DND-41 (cell line): ENCODE measurements around the gene PTPRH.

Experiments
- ATAC-seq: fragments of 200-7000 bp; cut with Tn5 transposase; 3 replicates; pipeline ENCODE4 v1.9.1; 2021; ENCODE audit warnings: low read depth; ENCODE audit not compliant: insufficient read depth
- DNase-seq: peaks from one replicate; pipeline ENCODE4 v3.0.0-alpha.2; 2020
- H2AFZ ChIP-seq: 2 replicates; pipeline ENCODE4 v1.6.0; 2012; ENCODE audit warnings: low read depth, low read length
- H3K27ac ChIP-seq: 2 replicates; pipeline ENCODE4 v1.5.1; 2012; ENCODE audit warnings: low read length, inconsistent platforms
- H3K27me3 ChIP-seq: fragments of 200-600 bp; sonication (generic); 2 replicates; pipeline ENCODE4 v1.6.0; 2012; ENCODE audit warnings: low read length, mild to moderate bottlenecking, inconsistent platforms; ENCODE audit not compliant: insufficient read depth, poor library complexity
- H3K36me3 ChIP-seq: 2 replicates; pipeline ENCODE4 v1.5.1; 2012; ENCODE audit warnings: low read length, inconsistent platforms; ENCODE audit not compliant: insufficient read depth
- H3K4me1 ChIP-seq: 2 replicates; pipeline ENCODE4 v1.5.1; 2012; ENCODE audit warnings: mild to moderate bottlenecking, low read length; ENCODE audit not compliant: insufficient read depth
- H3K4me2 ChIP-seq: 2 replicates; pipeline ENCODE4 v1.6.0; 2012; ENCODE audit warnings: mild to moderate bottlenecking, moderate library complexity, low read length, inconsistent platforms; ENCODE audit not compliant: insufficient read depth
- H3K4me3 ChIP-seq, 2 experiments: fragments of 200-600 bp in 1 of 2; shearing (Covaris generic) in 1 of 2; 2 replicates each; pipeline ENCODE4 v1.5.1; 2012 to 2016; ENCODE audit warnings: inconsistent platforms in 2 of 2, low read length in 2 of 2, mild to moderate bottlenecking in 2 of 2, low read depth in 1 of 2, moderate library complexity in 1 of 2
- H3K79me2 ChIP-seq: 2 replicates; pipeline ENCODE4 v1.6.0; 2012; ENCODE audit warnings: low read length, inconsistent platforms; ENCODE audit not compliant: insufficient read depth
- H3K9ac ChIP-seq: 2 replicates; pipeline ENCODE4 v1.6.0; 2012; ENCODE audit warnings: low read depth, mild to moderate bottlenecking, inconsistent platforms, low read length, moderate library complexity
- H3K9me3 ChIP-seq: 2 replicates; pipeline ENCODE4 v1.5.1; 2012; ENCODE audit warnings: low read length, moderate library complexity, mild to moderate bottlenecking, inconsistent platforms; ENCODE audit not compliant: insufficient read depth, severe bottlenecking
- H4K20me1 ChIP-seq: 2 replicates; pipeline ENCODE4 v1.6.0; 2012; ENCODE audit warnings: low read length; ENCODE audit not compliant: insufficient read depth
- EZH2 ChIP-seq: IDR thresholded peaks from 3 replicates; pipeline ENCODE4 v1.6.1; 2012; ENCODE audit warnings: borderline replicate concordance, low read depth, mild to moderate bottlenecking, moderate library complexity, low read length, inconsistent platforms; ENCODE audit not compliant: severe bottlenecking
- TF ChIP-seq, protein P1 (sequence below): IDR thresholded peaks from 2 replicates; pipeline ENCODE4 v1.5.1; 2012; ENCODE audit warnings: borderline replicate concordance, low read length, moderate library complexity, mild to moderate bottlenecking; ENCODE audit not compliant: poor library complexity, severe bottlenecking; ENCODE audit errors: extremely low read depth

Gene PTPRH

DNA sequence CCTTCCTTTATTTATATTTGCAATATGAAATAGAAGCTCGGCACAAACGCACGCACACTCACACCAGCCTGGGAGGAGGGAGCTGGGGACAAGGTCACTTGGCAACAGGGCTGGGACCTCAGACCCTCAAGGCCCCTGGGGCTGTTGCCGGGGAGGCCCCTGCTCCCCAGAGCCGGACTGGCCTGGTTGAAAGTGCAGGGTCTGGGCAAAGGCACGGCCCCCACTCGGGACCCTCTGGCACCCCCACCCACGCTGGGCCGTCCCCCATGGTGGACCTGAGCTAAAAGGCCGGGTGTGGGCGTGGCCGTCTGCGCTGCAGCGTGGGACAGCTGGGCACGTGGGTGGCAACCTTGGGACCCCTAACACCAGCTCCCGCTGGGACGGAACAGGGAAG lies 20.5 kb upstream of the PTPRH start:
- Histone ChIP-seq H3K27me3 (no peaks in the 10 kb centered on the region), H3K9me3 (no peaks in the 10 kb centered on the region), H3K9ac (no peak overlapping the region), H3K36me3 (peaks cover 87% of the 10 kb centered on the region), H3K4me2 (no peak overlapping the region), H3K27ac (no peak overlapping the region), H2AFZ (no peak overlapping the region), H3K79me2 (no peaks in the 10 kb centered on the region), H4K20me1 (peaks cover 67% of the 10 kb centered on the region), H3K4me1 (no peaks in the 10 kb centered on the region), H3K4me3 (no peak overlapping the region)
- no peak for TF ChIP-seq EZH2
- TF ChIP-seq, protein P1, sequence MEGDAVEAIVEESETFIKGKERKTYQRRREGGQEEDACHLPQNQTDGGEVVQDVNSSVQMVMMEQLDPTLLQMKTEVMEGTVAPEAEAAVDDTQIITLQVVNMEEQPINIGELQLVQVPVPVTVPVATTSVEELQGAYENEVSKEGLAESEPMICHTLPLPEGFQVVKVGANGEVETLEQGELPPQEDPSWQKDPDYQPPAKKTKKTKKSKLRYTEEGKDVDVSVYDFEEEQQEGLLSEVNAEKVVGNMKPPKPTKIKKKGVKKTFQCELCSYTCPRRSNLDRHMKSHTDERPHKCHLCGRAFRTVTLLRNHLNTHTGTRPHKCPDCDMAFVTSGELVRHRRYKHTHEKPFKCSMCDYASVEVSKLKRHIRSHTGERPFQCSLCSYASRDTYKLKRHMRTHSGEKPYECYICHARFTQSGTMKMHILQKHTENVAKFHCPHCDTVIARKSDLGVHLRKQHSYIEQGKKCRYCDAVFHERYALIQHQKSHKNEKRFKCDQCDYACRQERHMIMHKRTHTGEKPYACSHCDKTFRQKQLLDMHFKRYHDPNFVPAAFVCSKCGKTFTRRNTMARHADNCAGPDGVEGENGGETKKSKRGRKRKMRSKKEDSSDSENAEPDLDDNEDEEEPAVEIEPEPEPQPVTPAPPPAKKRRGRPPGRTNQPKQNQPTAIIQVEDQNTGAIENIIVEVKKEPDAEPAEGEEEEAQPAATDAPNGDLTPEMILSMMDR: no peak
- ATAC-seq (no peak), DNase-seq (no peak)

DNA sequence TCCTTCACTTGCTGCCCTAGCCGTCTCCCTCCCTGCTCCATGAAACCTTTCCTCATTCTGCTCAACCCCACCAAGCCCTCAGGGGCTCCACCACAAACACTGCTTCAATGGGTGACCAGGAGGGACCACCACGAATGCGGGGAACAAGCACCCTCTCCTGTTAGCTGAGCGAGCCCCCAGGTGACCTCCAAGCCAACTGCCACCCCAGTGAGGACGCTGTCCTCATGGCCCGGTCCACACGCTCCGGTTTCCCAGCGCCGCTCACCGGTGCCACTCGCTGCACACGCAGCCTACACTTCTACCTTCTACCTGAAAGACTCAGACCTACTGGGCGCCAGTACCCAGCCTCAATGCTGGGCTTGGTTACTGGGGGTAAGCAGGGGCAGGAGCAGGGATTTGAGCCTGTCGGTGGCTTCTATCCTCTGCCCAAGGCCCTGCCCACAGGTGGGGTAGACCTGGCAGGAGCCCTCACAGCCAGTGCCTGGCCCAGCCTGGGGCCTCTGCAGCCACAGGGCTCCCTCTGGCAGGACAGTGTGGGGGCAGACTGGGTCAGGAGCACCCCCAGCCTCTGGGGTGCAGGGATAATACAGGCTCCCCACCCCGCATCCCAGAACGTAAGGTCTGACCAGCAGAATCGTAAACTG lies 20.0 kb upstream of the PTPRH start:
- no peaks in the 10 kb centered on the region for H3K27me3 ChIP-seq
- H3K79me2 ChIP-seq: no peaks in the 10 kb centered on the region
- peaks cover 63% of the 10 kb centered on the region for H4K20me1 ChIP-seq
- H3K36me3 ChIP-seq: peaks cover 81% of the 10 kb centered on the region
- TF ChIP-seq, protein P1: no peak
- no peak for TF ChIP-seq EZH2
- H2AFZ ChIP-seq: no peak overlapping the region
- no peaks in the 10 kb centered on the region for H3K4me1 ChIP-seq
- ATAC-seq: no peak
- no peak overlapping the region for H3K27ac ChIP-seq
- no peak overlapping the region for H3K9ac ChIP-seq
- no peaks in the 10 kb centered on the region for H3K9me3 ChIP-seq
- no peak for DNase-seq
- no peak overlapping the region for H3K4me2 ChIP-seq
- H3K4me3 ChIP-seq: no peak overlapping the region

DNA sequence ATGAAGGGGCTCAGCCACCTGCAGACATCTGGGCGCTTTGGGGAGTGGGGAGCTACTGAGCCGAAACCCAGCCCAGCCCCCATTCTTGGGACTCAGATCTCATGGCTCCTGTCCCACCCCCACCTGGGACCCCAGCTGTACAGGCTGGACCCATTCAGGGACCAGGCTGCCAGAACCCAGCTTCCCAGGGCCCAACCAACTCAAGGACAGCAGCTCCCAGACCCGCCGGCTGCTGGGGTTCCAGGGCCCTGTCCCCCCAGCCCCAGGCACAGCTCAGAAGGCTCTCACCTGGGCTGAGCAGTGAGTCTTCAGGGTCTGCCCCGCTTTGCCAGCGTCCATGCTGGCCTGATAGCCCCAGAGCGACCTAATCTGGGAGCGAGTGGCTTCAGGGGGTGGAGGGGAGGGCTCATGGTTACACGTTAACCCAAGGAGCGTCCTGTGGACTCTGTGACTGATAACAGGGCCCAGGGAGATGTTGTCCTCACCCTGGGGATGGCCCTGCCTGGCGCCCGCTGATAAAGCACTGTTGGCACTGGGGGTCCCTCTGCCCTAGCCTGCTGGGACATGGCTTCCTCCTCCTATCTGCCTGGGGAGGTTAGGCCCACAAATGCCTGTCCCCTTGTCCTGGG lies 19.2 kb upstream of the PTPRH start, which contains the start of gene TMEM86B:
Gene TMEM86B (minus strand): TSS at position 361 of the 629 bp plus-strand sequence. CDS start 22 bp downstream, at position 339.
- TF ChIP-seq EZH2: no peak
- TF ChIP-seq, protein P1: no peak
- no peak within 1 kb of the TSS for H3K9ac ChIP-seq
- no peaks in the 10 kb centered on the region for H3K27me3 ChIP-seq
- no peak within 1 kb of the TSS for H2AFZ ChIP-seq
- no peaks in the 10 kb centered on the region for H3K79me2 ChIP-seq
- no peak within 1 kb of the TSS for H3K27ac ChIP-seq
- H3K36me3 ChIP-seq: peaks cover 80% of the 10 kb centered on the region
- H3K4me3 ChIP-seq: no peak within 1 kb of the TSS
- peaks cover 69% of the 10 kb centered on the region for H4K20me1 ChIP-seq
- no peak within 1 kb of the TSS for H3K4me2 ChIP-seq
- H3K9me3 ChIP-seq: no peaks in the 10 kb centered on the region
- DNase-seq (no peak), ATAC-seq (no peak)
- no peaks in the 10 kb centered on the region for H3K4me1 ChIP-seq
